DMS153 treated with DMSO at 0.1 percent for 48 hours (cell line): Measurements from ENCODE around the gene C17orf75.

Experiments used
- DNase-seq: peaks from one replicate; lab custom pipeline; 2025; ENCODE audit not compliant: unreplicated experiment; lab: John Stamatoyannopoulos, UW

C17orf75 gene

GRCh38 chr17:32278815-32279214 is 63.2 kb downstream of the C17orf75 start:
- no peak for DNase-seq
